Breast epithelium (tissue), 3 donors: ENCODE measurements around the gene CAMK2N2.

Experiments used
- CTCF ChIP-seq, 3 donors: fragments of 450-650 bp; IDR thresholded peaks; one replicate each; pipeline ENCODE4 v1.5.1; 2016 to 2017; ENCODE audit warnings: antibody characterized with exemption in 3 of 3, mild to moderate bottlenecking in 3 of 3, moderate library complexity in 3 of 3
- POLR2AphosphoS5 ChIP-seq, 3 donors: sonication (generic); formaldehyde crosslinking; IDR thresholded peaks; one replicate each; pipeline ENCODE4 v1.6.1; 2017; ENCODE audit warnings: antibody characterized with exemption in 3 of 3

GRCh38 chr3:184240384-184241140, 20.8 kb downstream of the CAMK2N2 start:
- TF ChIP-seq CTCF (IDR thresholded peaks at IDR 0.05) (no peak), POLR2AphosphoS5 (IDR thresholded peaks at IDR 0.05) (no peak)
